GM21515 (cell line): ENCODE data around the gene MMS22L.

Experiments
- ATAC-seq: cut with Tn5 transposase; IDR thresholded peaks from one replicate; pipeline ENCODE4 v1.9.1; 2021; ENCODE audit not compliant: unreplicated experiment

MMS22L gene

GRCh38 chr6:97145691-97146090 is 137.3 kb downstream of the MMS22L start:
- no peak for ATAC-seq

DNA sequence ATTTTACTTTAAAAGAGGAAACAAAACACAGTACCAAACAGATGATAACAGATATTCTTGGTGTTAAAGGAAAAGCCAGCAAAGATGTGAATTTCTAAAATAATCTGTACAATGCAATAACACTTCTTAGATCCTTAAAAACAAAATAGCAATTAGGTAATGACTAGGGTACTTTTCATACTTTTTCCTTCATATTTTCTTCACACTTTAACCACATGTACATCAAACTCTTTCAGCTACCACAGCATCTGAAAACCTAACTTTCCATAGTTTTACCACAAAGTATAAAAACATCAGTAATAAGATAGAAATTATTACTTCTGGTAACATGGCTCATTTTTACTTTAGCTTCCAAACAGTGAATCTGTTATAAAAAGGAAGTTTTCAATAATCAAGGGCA is 141.3 kb downstream of the MMS22L start:
- no peak for ATAC-seq

- no peak for ATAC-seq
These were observed 144.4 kb downstream of the MMS22L start for GRCh38 chr6:97138581-97138980.

GRCh38 chr6:97136626-97137358 is 146.2 kb downstream of the MMS22L start:
- ATAC-seq: no peak

- ATAC-seq: no peak
These were observed 149.9 kb downstream of the MMS22L start for GRCh38 chr6:97133067-97133466.

GRCh38 chr6:97129106-97129505 is 153.9 kb downstream of the MMS22L start:
- ATAC-seq: no peak

- ATAC-seq: no peak
These were observed 154.5 kb downstream of the MMS22L start for GRCh38 chr6:97128507-97128906.

DNA sequence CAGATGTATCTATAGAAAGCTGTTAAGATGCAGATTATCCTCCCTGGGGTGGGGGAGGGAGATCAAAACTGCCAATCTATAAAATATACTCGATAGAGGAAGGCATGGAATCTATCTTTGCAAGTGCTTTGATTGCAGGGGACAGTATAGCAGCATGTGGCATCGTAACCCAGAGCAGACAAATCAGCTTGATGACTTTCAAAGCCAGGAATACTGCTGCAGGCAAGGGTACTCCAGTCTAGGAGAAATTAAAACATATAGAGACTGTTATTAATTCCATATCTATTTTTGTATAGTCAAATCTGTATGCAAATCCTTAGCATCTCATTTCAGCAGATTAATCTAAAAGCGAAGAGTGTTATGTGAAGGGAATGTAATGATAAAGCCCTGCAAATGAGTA is 159.4 kb downstream of the MMS22L start:
- no peak for ATAC-seq

DNA sequence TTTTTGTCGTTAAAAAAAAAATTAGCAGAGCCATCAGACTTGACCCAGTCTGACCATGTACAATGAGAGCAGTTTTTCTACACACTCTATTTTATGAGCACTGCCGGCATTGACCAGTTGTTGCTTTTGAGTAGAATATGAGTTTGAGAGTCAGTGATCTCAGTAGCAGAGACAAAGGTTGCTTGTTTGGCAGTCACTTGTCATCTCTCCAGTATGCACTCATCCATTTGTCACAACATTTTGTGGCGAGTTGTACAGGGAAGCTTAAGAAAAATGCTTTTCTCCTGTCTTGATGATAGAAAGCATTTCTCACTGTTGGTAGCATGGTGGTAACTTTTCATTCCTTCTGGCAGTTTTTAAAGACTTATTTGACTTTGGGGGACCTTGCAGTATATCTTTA is 159.9 kb downstream of the MMS22L start:
- ATAC-seq: no peak

- no peak for ATAC-seq
These were observed 162.5 kb downstream of the MMS22L start for GRCh38 chr6:97120511-97120910.

- ATAC-seq: no peak
These were observed 168.4 kb downstream of the MMS22L start for GRCh38 chr6:97114645-97115044.

- ATAC-seq: no peak
These were observed 169.8 kb downstream of the MMS22L start for GRCh38 chr6:97113170-97113569.

GRCh38 chr6:97111243-97111642 is 171.8 kb downstream of the MMS22L start:
- no peak for ATAC-seq

GRCh38 chr6:97110626-97111025 is 172.4 kb downstream of the MMS22L start:
- ATAC-seq: no peak

DNA sequence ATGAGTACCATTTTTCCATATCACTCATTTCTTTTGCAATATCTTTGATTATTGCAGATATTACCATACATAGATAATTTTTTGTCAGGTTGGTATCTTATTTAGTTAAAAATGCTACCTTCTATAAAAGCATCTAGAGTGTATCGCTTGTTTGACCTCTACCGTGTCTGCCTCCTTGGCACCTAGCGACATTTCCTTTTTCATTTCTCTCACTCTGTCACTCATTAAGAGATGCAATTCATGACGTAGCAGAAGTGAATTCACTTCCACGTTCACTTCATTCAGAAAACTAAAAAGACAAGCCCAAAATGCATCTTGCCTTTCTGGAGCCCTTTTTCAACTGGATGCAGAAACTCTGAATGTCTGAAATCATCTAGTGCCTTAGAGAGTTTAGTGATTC is 172.9 kb downstream of the MMS22L start:
- ATAC-seq: no peak

GRCh38 chr6:97109444-97109843 is 173.6 kb downstream of the MMS22L start:
- ATAC-seq: no peak

GRCh38 chr6:97102145-97102790 is 180.7 kb downstream of the MMS22L start:
- no peak for ATAC-seq

DNA sequence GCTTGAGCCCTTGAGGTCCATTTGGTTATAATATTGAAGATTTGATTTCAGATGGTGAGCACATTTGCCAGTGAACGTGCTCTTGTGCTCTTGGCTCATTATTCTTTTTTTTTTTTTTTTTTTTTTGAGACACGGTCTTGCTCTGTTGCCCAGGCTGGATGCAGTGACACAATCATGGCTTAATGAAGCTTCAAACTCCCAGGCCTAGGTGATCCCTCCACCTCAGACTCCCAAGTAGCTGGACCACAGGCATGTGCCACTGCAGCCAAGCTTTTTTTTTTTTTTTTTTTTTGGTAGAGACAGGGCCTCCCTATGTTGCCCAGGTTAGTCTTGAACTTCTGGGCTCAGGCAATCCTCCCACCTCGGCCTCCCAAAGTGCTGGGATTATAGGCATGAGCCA is 182.3 kb downstream of the MMS22L start:
- ATAC-seq: no peak

DNA sequence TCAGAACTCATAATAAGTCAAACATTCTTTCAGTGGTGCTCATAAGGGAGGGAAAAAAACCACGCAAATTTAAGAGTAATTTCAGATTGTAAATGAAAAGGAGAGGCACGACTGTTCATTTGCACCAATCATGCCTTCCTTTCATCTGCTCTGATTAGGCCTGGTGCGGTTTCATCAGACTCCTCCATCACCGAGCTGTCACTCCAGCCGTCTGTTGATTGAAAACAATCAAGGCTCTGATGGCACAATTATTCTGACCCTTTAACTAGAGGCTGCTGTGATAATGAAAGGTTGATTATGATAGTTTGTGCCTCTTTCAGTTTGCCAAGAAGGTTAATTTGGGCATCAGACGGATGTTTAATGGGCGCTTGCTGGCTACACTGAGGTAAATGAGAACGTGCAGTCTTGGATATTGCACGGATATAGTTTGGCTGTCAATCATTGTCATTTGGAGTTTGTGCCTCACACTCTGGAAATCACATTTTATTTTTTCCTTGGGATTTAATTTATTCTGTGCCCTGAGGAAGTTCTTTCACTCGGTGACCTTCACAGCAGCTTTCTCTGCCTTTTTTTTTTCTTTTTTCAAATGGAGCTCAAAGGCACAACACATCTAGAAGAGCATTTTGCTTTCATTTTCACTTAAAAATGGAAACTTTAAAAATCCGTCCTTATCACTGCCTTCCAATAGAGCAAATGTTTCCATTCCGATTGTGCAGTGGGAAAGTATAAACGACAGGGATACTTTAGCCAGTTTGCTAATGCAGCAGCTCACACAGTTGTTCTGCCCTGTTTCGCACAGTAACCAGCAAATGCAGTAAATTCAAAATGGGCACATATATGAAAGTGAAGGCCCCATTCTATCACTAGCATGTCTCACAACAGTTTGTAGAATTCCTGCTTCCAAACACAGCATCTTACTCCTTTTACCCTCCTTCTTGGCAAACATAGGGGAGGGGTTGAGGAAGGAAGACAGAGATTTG is 185.7 kb downstream of the MMS22L start:
- ATAC-seq: no peak

GRCh38 chr6:97095311-97095850 is 187.6 kb downstream of the MMS22L start:
- no peak for ATAC-seq

- no peak for ATAC-seq
These were observed 188.6 kb downstream of the MMS22L start for GRCh38 chr6:97094376-97094775.
